Peyer's patch (tissue), 4 donors: ENCODE measurements around the gene COL24A1. TPM values are rescaled to one million over a fixed set of nuclear protein-coding genes. Genes with fewer than 3 reads are reported as not detected.

Experiments
- DNase-seq, 3 donors: peaks; one replicate each; pipeline ENCODE4 v3.0.0-alpha.2; 2017 to 2019
- H3K27ac ChIP-seq, 4 donors: fragments of 200-600 bp; sonication (generic); one replicate each; pipeline ENCODE4 v1.5.1; 2016 to 2019
- H3K27me3 ChIP-seq, 2 donors: fragments of 200-600 bp; sonication (generic); one replicate each; pipeline ENCODE4 v1.5.1; 2019
- H3K36me3 ChIP-seq, 3 donors: fragments of 200-600 bp; sonication (generic); one replicate each; pipeline ENCODE4 v1.5.1; 2016 to 2019
- H3K4me1 ChIP-seq, 4 donors: fragments of 200-600 bp; sonication (generic); one replicate each; pipeline ENCODE4 v1.5.1; 2016 to 2019
- H3K4me3 ChIP-seq, 4 donors: fragments of 200-600 bp; sonication (generic); 1 replicate in 3 of 4; 2 replicates in 1 of 4; pipeline ENCODE4 v1.5.1; 2016 to 2019; ENCODE audit warnings: mild to moderate bottlenecking in 1 of 4
- H3K9me3 ChIP-seq, 4 donors: fragments of 200-600 bp; sonication (generic); one replicate each; pipeline ENCODE4 v1.5.1; 2016 to 2019; ENCODE audit warnings: mild to moderate bottlenecking in 1 of 4
- CTCF ChIP-seq, 6 experiments: fragments of 450-650 bp in 4 of 6; fragments of 200-600 bp in 2 of 6; sonication (generic) in 1 of 6; IDR thresholded peaks; one replicate each; pipeline ENCODE4 v1.5.1; 2017 to 2019; ENCODE audit warnings: antibody characterized with exemption in 6 of 6, mild to moderate bottlenecking in 3 of 6, moderate library complexity in 1 of 6
- POLR2A ChIP-seq, 2 donors: fragments of 450-650 bp; IDR thresholded peaks; one replicate each; pipeline ENCODE4 v1.5.1; 2017; ENCODE audit warnings: antibody characterized with exemption in 2 of 2, mild to moderate bottlenecking in 2 of 2, moderate library complexity in 2 of 2
- total RNA-seq, 4 donors: library from RNA; depleted of rRNA; stranded (reverse); fragments of >200 nt; gene quantifications; one replicate each; pipeline ENCODE4 v1.1.0, GENCODE V29; 2016

Gene COL24A1
- total RNA-seq, 4 donors from 2014 or later: 0.18 to 3.3 (median 0.34) TPM

- no peaks in the 10 kb centered on the region for H3K9me3 ChIP-seq
- H3K27ac ChIP-seq: no peak overlapping the region
- TF ChIP-seq CTCF (IDR thresholded peaks at IDR 0.05): no peak
- TF ChIP-seq POLR2A (IDR thresholded peaks at IDR 0.05): no peak
- H3K4me1 ChIP-seq: no peaks in the 10 kb centered on the region
- H3K36me3 ChIP-seq: no peaks in the 10 kb centered on the region
- no peak for DNase-seq
- H3K27me3 ChIP-seq: no peaks in the 10 kb centered on the region
- H3K4me3 ChIP-seq: no peak overlapping the region
Measured at GRCh38 chr1:85862456-85862855, 294.1 kb downstream of the COL24A1 start.

GRCh38 chr1:85857991-85858390, 298.6 kb downstream of the COL24A1 start:
- no peak for DNase-seq
- H3K4me3 ChIP-seq: no peak overlapping the region
- TF ChIP-seq POLR2A (IDR thresholded peaks at IDR 0.05) (no peak), CTCF (IDR thresholded peaks at IDR 0.05) (no peak)
- H3K27ac ChIP-seq: no peak overlapping the region
- H3K27me3 ChIP-seq: no peaks in the 10 kb centered on the region
- no peaks in the 10 kb centered on the region for H3K4me1 ChIP-seq
- H3K36me3 ChIP-seq: no peaks in the 10 kb centered on the region
- H3K9me3 ChIP-seq: no peaks in the 10 kb centered on the region

GRCh38 chr1:85850238-85850637, 306.3 kb downstream of the COL24A1 start:
- TF ChIP-seq CTCF (IDR thresholded peaks at IDR 0.05) (no peak), POLR2A (IDR thresholded peaks at IDR 0.05) (no peak)

GRCh38 chr1:85849660-85850059, 306.9 kb downstream of the COL24A1 start:
- no peak for DNase-seq
- no peak overlapping the region for H3K27ac ChIP-seq
- no peaks in the 10 kb centered on the region for H3K4me1 ChIP-seq
- H3K9me3 ChIP-seq: no peaks in the 10 kb centered on the region
- H3K4me3 ChIP-seq: no peak overlapping the region
- H3K27me3 ChIP-seq: no peaks in the 10 kb centered on the region
- H3K36me3 ChIP-seq: no peaks in the 10 kb centered on the region
- no peak for TF ChIP-seq POLR2A (IDR thresholded peaks at IDR 0.05)
- no peak for TF ChIP-seq CTCF (IDR thresholded peaks at IDR 0.05)

More at GRCh38 chr1:85850238-85850637, 306.3 kb downstream of the COL24A1 start:
- Histone ChIP-seq H3K27ac (no peak overlapping the region), H3K9me3 (no peaks in the 10 kb centered on the region), H3K4me3 (no peak overlapping the region), H3K27me3 (no peaks in the 10 kb centered on the region), H3K4me1 (no peaks in the 10 kb centered on the region), H3K36me3 (no peaks in the 10 kb centered on the region)
- DNase-seq: no peak

- H3K4me3 ChIP-seq: no peak overlapping the region
- H3K4me1 ChIP-seq: no peaks in the 10 kb centered on the region
- TF ChIP-seq POLR2A (IDR thresholded peaks at IDR 0.05) (no peak), CTCF (IDR thresholded peaks at IDR 0.05) (no peak)
- no peak overlapping the region for H3K27ac ChIP-seq
- no peaks in the 10 kb centered on the region for H3K27me3 ChIP-seq
- no peaks in the 10 kb centered on the region for H3K36me3 ChIP-seq
- DNase-seq: no peak
- no peaks in the 10 kb centered on the region for H3K9me3 ChIP-seq
Measured at GRCh38 chr1:85847356-85847755, 309.2 kb downstream of the COL24A1 start.

- H3K4me3 ChIP-seq: no peak overlapping the region
- H3K9me3 ChIP-seq: no peaks in the 10 kb centered on the region
- no peak for DNase-seq
- no peaks in the 10 kb centered on the region for H3K27me3 ChIP-seq
- no peak overlapping the region for H3K27ac ChIP-seq
- no peaks in the 10 kb centered on the region for H3K36me3 ChIP-seq
- H3K4me1 ChIP-seq: no peaks in the 10 kb centered on the region
- TF ChIP-seq POLR2A (IDR thresholded peaks at IDR 0.05) (no peak), CTCF (IDR thresholded peaks at IDR 0.05) (no peak)
Measured at GRCh38 chr1:85846706-85847105, 309.9 kb downstream of the COL24A1 start.
